Sigmoid colon (tissue), 7 donors: ENCODE data around the gene ARNT2. TPM values are rescaled to one million over a fixed set of nuclear protein-coding genes. Genes with fewer than 3 reads are reported as not detected.
A peak's percentile ranks its signal among the peaks of the same experiment; 100 is the strongest.

Experiments
- DNase-seq: peaks from one replicate; pipeline ENCODE4 v3.0.0-alpha.2; 2019
- H3K27ac ChIP-seq, 4 donors: fragments of 200-600 bp; sonication (generic); one replicate each; pipeline ENCODE4 v1.5.1; 2016 to 2019; ENCODE audit warnings: mild to moderate bottlenecking in 1 of 4
- H3K27me3 ChIP-seq, 3 donors: fragments of 200-600 bp; sonication (generic); one replicate each; pipeline ENCODE4 v1.5.1; 2019; ENCODE audit warnings: mild to moderate bottlenecking in 1 of 3
- H3K36me3 ChIP-seq, 4 donors: fragments of 200-600 bp; sonication (generic); one replicate each; pipeline ENCODE4 v1.5.1; 2016 to 2019
- H3K4me1 ChIP-seq, 4 donors: fragments of 200-600 bp; sonication (generic); one replicate each; pipeline ENCODE4 v1.5.1; 2017 to 2019
- H3K4me3 ChIP-seq, 4 donors: fragments of 200-600 bp; sonication (generic); one replicate each; pipeline ENCODE4 v1.5.1; 2017 to 2019; ENCODE audit warnings: mild to moderate bottlenecking in 2 of 4, moderate library complexity in 1 of 4
- H3K9me3 ChIP-seq, 4 donors: fragments of 200-600 bp in 3 of 4; sonication (generic) in 3 of 4; one replicate each; pipeline versions ENCODE4 v1.5.1 to v1.6.1; 2013 to 2019
- EP300 ChIP-seq, 4 donors: sonication (generic); formaldehyde crosslinking; IDR thresholded peaks; one replicate each; pipeline ENCODE4 v1.6.1; 2017; ENCODE audit warnings: antibody characterized with exemption in 4 of 4
- POLR2A ChIP-seq, 2 donors: fragments of 450-650 bp; IDR thresholded peaks; one replicate each; pipeline ENCODE4 v1.6.1; 2016; ENCODE audit warnings: antibody characterized with exemption in 2 of 2, mild to moderate bottlenecking in 2 of 2, moderate library complexity in 2 of 2
- POLR2AphosphoS5 ChIP-seq, 4 donors: sonication (generic); formaldehyde crosslinking; IDR thresholded peaks; one replicate each; pipeline ENCODE4 v1.6.1; 2017; ENCODE audit warnings: antibody characterized with exemption in 4 of 4
- WGBS, 2 donors: extraction: QIAGEN DNeasy Blood & Tissue Kit; methylation state at CpG; one replicate each; pipeline ENCODE4 v1.1.7; 2013; 5-methylcytosine and 5-hydroxymethylcytosine counted together
- intact Hi-C: fragments of 100-400 bp; cut with DNase I; formaldehyde crosslinking; loops from one replicate; pipeline ENCODE4 v1.15.1; 2023
- polyA plus RNA-seq, 3 donors: library from polyadenylated mRNA; stranded (reverse); fragments of 200-250 nt; gene quantifications; one replicate each; pipeline ENCODE4 v1.2.3, GENCODE V29; 2013
- total RNA-seq, 4 donors: library from RNA; depleted of rRNA; stranded (reverse); fragments of >200 nt; gene quantifications; one replicate each; pipeline ENCODE4 v1.1.0, GENCODE V29; 2016
- TF ChIP-seq, protein P1 (sequence below), 4 experiments: fragments of 450-650 bp in 3 of 4; fragments of 200-600 bp in 1 of 4; IDR thresholded peaks; one replicate each; pipeline ENCODE4 v1.5.1; 2016 to 2019; ENCODE audit warnings: antibody characterized with exemption in 4 of 4, mild to moderate bottlenecking in 3 of 4, moderate library complexity in 2 of 4
- donor health status: healthy with polysubstance abuse.
- donor health status: Bipolar disorder and iron deficiency.
- donor health status: healthy.

Gene ARNT2
- total and polyA plus RNA-seq, 7 donors, result 1.2 to 16.1 (median 4.3) TPM

GRCh38 chr15:80403712-80404056 is 498 bp upstream of the ARNT2 start:
- Histone ChIP-seq H3K4me1 (peaks cover 0 to 13% (median 10%) of the 10 kb centered on the region in 4 donors), H3K36me3 (no peaks in the 10 kb centered on the region), H3K27me3 (no peaks in the 10 kb centered on the region), H3K9me3 (no peaks in the 10 kb centered on the region), H3K27ac (peak overlapping the region; percentile 66 to 81 (median 69)), H3K4me3 (peak overlapping the region; percentile 49 to 65 (median 61))
- DNase-seq, result no peak
- 3 to 7% methylated on average over 30 of the region's 30 CpGs for WGBS, 2 donors
- TF ChIP-seq, protein P1, sequence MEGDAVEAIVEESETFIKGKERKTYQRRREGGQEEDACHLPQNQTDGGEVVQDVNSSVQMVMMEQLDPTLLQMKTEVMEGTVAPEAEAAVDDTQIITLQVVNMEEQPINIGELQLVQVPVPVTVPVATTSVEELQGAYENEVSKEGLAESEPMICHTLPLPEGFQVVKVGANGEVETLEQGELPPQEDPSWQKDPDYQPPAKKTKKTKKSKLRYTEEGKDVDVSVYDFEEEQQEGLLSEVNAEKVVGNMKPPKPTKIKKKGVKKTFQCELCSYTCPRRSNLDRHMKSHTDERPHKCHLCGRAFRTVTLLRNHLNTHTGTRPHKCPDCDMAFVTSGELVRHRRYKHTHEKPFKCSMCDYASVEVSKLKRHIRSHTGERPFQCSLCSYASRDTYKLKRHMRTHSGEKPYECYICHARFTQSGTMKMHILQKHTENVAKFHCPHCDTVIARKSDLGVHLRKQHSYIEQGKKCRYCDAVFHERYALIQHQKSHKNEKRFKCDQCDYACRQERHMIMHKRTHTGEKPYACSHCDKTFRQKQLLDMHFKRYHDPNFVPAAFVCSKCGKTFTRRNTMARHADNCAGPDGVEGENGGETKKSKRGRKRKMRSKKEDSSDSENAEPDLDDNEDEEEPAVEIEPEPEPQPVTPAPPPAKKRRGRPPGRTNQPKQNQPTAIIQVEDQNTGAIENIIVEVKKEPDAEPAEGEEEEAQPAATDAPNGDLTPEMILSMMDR (IDR thresholded peaks at IDR 0.05), result no peak
- no peak for TF ChIP-seq POLR2A (IDR thresholded peaks at IDR 0.05)
- TF ChIP-seq POLR2AphosphoS5 (IDR thresholded peaks at IDR 0.05), result no peak
- TF ChIP-seq EP300 (IDR thresholded peaks at IDR 0.05), result no peak
- intact Hi-C loops, result no loop called here

- H3K4me1 ChIP-seq, result peaks cover 0 to 13% (median 10%) of the 10 kb centered on the region in 4 donors
- H3K36me3 ChIP-seq, result no peaks in the 10 kb centered on the region
- H3K27me3 ChIP-seq, result no peaks in the 10 kb centered on the region
- 4 to 7% methylated on average over 33 of the region's 33 CpGs for WGBS, 2 donors
- intact Hi-C loops, result no loop called here
- H3K4me3 ChIP-seq, result peak overlapping the region; percentile 49 to 65 (median 61)
- H3K27ac ChIP-seq, result peak overlapping the region; percentile 39 to 81 (median 68)
- DNase-seq, result no peak
- no peaks in the 10 kb centered on the region for H3K9me3 ChIP-seq
- TF ChIP-seq, protein P1 (IDR thresholded peaks at IDR 0.05), result no peak
- TF ChIP-seq POLR2AphosphoS5 (IDR thresholded peaks at IDR 0.05), result peak in 1 of 4 donors; percentile 6
Observed at GRCh38 chr15:80404761-80405553, 775 bp downstream of the ARNT2 start.

DNA sequence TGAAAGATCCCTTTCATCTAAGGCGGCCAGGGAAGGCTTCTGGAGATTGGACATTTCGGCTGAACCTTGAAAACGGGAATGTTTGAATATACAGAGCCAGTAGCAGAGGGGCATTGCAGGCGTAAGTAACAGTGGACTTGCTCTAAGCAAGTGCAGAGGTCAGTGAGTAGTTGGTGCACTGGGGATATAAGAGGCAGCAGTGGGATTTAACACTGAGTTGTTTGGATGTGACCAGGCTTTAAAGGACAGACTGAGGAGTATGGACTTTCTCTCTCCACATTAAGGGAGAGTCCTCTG is 1.3 kb downstream of the ARNT2 start:
- H3K27me3 ChIP-seq, result no peaks in the 10 kb centered on the region
- H3K27ac ChIP-seq, result no peak overlapping the region
- 83 to 87% methylated on average over 4 of the region's 4 CpGs for WGBS, 2 donors
- no peak for DNase-seq
- intact Hi-C loops, result no loop called here
- no peaks in the 10 kb centered on the region for H3K9me3 ChIP-seq
- no peaks in the 10 kb centered on the region for H3K36me3 ChIP-seq
- TF ChIP-seq POLR2AphosphoS5 (IDR thresholded peaks at IDR 0.05) (no peak), EP300 (IDR thresholded peaks at IDR 0.05) (no peak), POLR2A (IDR thresholded peaks at IDR 0.05) (no peak)
- TF ChIP-seq, protein P1 (IDR thresholded peaks at IDR 0.05), result no peak
- peak overlapping the region in 1 of 4 donors; percentile 65 for H3K4me3 ChIP-seq
- peaks cover 0 to 13% (median 10%) of the 10 kb centered on the region in 4 donors for H3K4me1 ChIP-seq

- no peak overlapping the region for H3K27ac ChIP-seq
- H3K9me3 ChIP-seq, result no peaks in the 10 kb centered on the region
- intact Hi-C loops, result no loop called here
- peaks cover 0 to 13% (median 10%) of the 10 kb centered on the region in 4 donors for H3K4me1 ChIP-seq
- H3K36me3 ChIP-seq, result no peaks in the 10 kb centered on the region
- 79 to 82% methylated on average over 2 of the region's 2 CpGs for WGBS, 2 donors
- no peak for DNase-seq
- TF ChIP-seq, protein P1 (IDR thresholded peaks at IDR 0.05), result no peak
- no peak for TF ChIP-seq EP300 (IDR thresholded peaks at IDR 0.05)
- TF ChIP-seq POLR2A (IDR thresholded peaks at IDR 0.05), result no peak
- TF ChIP-seq POLR2AphosphoS5 (IDR thresholded peaks at IDR 0.05), result no peak
- H3K4me3 ChIP-seq, result no peak overlapping the region
- H3K27me3 ChIP-seq, result no peaks in the 10 kb centered on the region
Observed at GRCh38 chr15:80405970-80406369, 1.8 kb downstream of the ARNT2 start.
